ENCODE data around the gene PSD2. TPM values are rescaled to one million over a fixed set of nuclear protein-coding genes. Genes with fewer than 3 reads are reported as not detected.

PSD2 gene
- total and polyA plus RNA-seq, 2 donors (not counting 1 experiment from before 2014, with no cell fraction given): 0.10 to 0.17 TPM

GRCh38 chr5:139784488-139784887 is 11.1 kb upstream of the PSD2 start:
- H3K27ac ChIP-seq (ENCODE audit: low read length in 2 of 2): no peak overlapping the region
- no peaks in the 10 kb centered on the region for H3K9me3 Mint-ChIP-seq (ENCODE audit: insufficient read depth)
- no peak overlapping the region for H3K4me3 Mint-ChIP-seq
- peaks cover 20% of the 10 kb centered on the region for H3K27me3 Mint-ChIP-seq
- peaks cover 10% of the 10 kb centered on the region for H3K4me1 Mint-ChIP-seq
- no peak overlapping the region for H2AFZ ChIP-seq (ENCODE audit: insufficient read depth, low read depth, low read length, poor library complexity, severe bottlenecking)
- 97% methylated on average over 3 of the region's 3 CpGs for WGBS (ENCODE audit: insufficient coverage)
- no peak overlapping the region for H3K4me2 ChIP-seq (replicated peaks; ENCODE audit: low read depth, low read length, poor library complexity, severe bottlenecking)
- intact Hi-C loops (cut with micrococcal nuclease): no loop called here
- H3K9me3 ChIP-seq (ENCODE audit: control extremely low read depth in 1 of 3, control insufficient read depth in 2 of 3, insufficient read depth in 1 of 3, low read length in 2 of 3): peaks cover 0 to 2% (median 0%) of the 10 kb centered on the region in 3 donors
- no peaks in the 10 kb centered on the region for H3K79me2 ChIP-seq (ENCODE audit: control insufficient read depth, insufficient read depth, low read length)
- TF ChIP-seq EZH2 (IDR thresholded peaks at IDR 0.05; ENCODE audit: borderline replicate concordance, insufficient read depth, low read depth, low read length, poor library complexity, severe bottlenecking) (no peak), CTCF (IDR thresholded peaks at IDR 0.05) (no peak)
- POLR2A ChIA-PET: no interaction called here
- no peak overlapping the region for H3K9ac ChIP-seq (ENCODE audit: low read length)
- ATAC-seq (ENCODE audit: low read depth) (no peak), DNase-seq (no peak)
- CTCF ChIA-PET: interaction anchor here (1.0 to 1.5 kb wide), 3 partner anchors 9 to 172 kb away, joined by 4 to 8 read pairs (median 5); no protein-coding TSS in a partner anchor
- peaks cover 0 to 14% (median 4%) of the 10 kb centered on the region in 4 experiments for H3K27me3 ChIP-seq (replicated peaks in 1 of 4; ENCODE audit: control extremely low read depth in 1 of 4, control insufficient read depth in 3 of 4, insufficient read depth in 4 of 4, low read length in 3 of 4)
- H3K36me3 ChIP-seq (replicated peaks in 1 of 2; ENCODE audit: control extremely low read depth in 1 of 2, control insufficient read depth in 1 of 2, extremely low read depth in 1 of 2, insufficient read depth in 2 of 2, low read length in 1 of 2): no peaks in the 10 kb centered on the region
- no peak overlapping the region for H3K27ac Mint-ChIP-seq
- no peak overlapping the region for H3K4me3 ChIP-seq (ENCODE audit: control extremely low read depth in 1 of 5, extremely low read depth in 1 of 5, insufficient read depth in 1 of 5, low read depth in 2 of 5, low read length in 4 of 5)
- H4K20me1 ChIP-seq (ENCODE audit: control insufficient read depth, insufficient read depth, low read length, poor library complexity, severe bottlenecking): no peaks in the 10 kb centered on the region
- H3K4me1 ChIP-seq (ENCODE audit: control insufficient read depth in 2 of 2, insufficient read depth in 2 of 2, low read length in 2 of 2): peaks cover 3 to 13% of the 10 kb centered on the region in 2 donors

GRCh38 chr5:139787257-139787567 is 8.4 kb upstream of the PSD2 start:
- ChIA-PET POLR2A (no interaction called here), CTCF (interaction anchor here (0.6 to 9.4 kb wide), 43 partner anchors 8 to 373 kb away, joined by 3 to 203 read pairs (median 5); partner anchors contain the start of gene DNAJC18)
- ATAC-seq (ENCODE audit: low read depth): no peak
- intact Hi-C loops (cut with micrococcal nuclease): loop anchor here (1.0 kb wide), 2 partner anchors 57 to 370 kb away; no protein-coding TSS in a partner anchor
- 9% methylated on average over 4 of the region's 5 CpGs for WGBS (ENCODE audit: insufficient coverage)
- Mint-ChIP-seq H3K4me3 (peak overlapping the region; percentile 93), H3K9me3 (ENCODE audit: insufficient read depth) (no peaks in the 10 kb centered on the region), H3K27ac (no peak overlapping the region), H3K27me3 (peaks cover 27% of the 10 kb centered on the region), H3K4me1 (peaks cover 10% of the 10 kb centered on the region)
- Histone ChIP-seq H4K20me1 (ENCODE audit: control insufficient read depth, insufficient read depth, low read length, poor library complexity, severe bottlenecking) (no peaks in the 10 kb centered on the region), H3K4me2 (replicated peaks; ENCODE audit: low read depth, low read length, poor library complexity, severe bottlenecking) (peak overlapping the region; percentile 82), H3K9ac (ENCODE audit: low read length) (peak overlapping the region; percentile 58), H3K4me1 (ENCODE audit: control insufficient read depth in 2 of 2, insufficient read depth in 2 of 2, low read length in 2 of 2) (peaks cover 3 to 13% of the 10 kb centered on the region in 2 donors), H3K27me3 (replicated peaks in 1 of 4; ENCODE audit: control extremely low read depth in 1 of 4, control insufficient read depth in 3 of 4, insufficient read depth in 4 of 4, low read length in 3 of 4) (peaks cover 0 to 14% (median 4%) of the 10 kb centered on the region in 4 experiments), H2AFZ (ENCODE audit: insufficient read depth, low read depth, low read length, poor library complexity, severe bottlenecking) (peak overlapping the region; percentile 79), H3K27ac (ENCODE audit: low read length in 2 of 2) (no peak overlapping the region), H3K4me3 (ENCODE audit: control extremely low read depth in 1 of 5, extremely low read depth in 1 of 5, insufficient read depth in 1 of 5, low read depth in 2 of 5, low read length in 4 of 5) (peak overlapping the region in 3 of 5 experiments; percentile 62 to 70 (median 69)), H3K9me3 (ENCODE audit: control extremely low read depth in 1 of 3, control insufficient read depth in 2 of 3, insufficient read depth in 1 of 3, low read length in 2 of 3) (peaks cover 0 to 2% (median 0%) of the 10 kb centered on the region in 3 donors), H3K79me2 (ENCODE audit: control insufficient read depth, insufficient read depth, low read length) (no peaks in the 10 kb centered on the region), H3K36me3 (replicated peaks in 1 of 2; ENCODE audit: control extremely low read depth in 1 of 2, control insufficient read depth in 1 of 2, extremely low read depth in 1 of 2, insufficient read depth in 2 of 2, low read length in 1 of 2) (no peaks in the 10 kb centered on the region)
- DNase-seq: no peak
- no peak for TF ChIP-seq CTCF (IDR thresholded peaks at IDR 0.05)
- no peak for TF ChIP-seq EZH2 (IDR thresholded peaks at IDR 0.05; ENCODE audit: borderline replicate concordance, insufficient read depth, low read depth, low read length, poor library complexity, severe bottlenecking)
